Stimulated activated effector memory CD8-positive, alpha-beta T cell treated with anti-CD3 and anti-CD28 coated beads, Interleukin-12 subunit alpha, Interleukin-12 subunit beta, amount 100 ng/mL, for 72 hours (primary cell): ENCODE measurements around the gene ENDOU.

Source experiments
- ATAC-seq: fragments of 150-1000 bp; cut with Tn5 transposase; 2 replicates; pipeline ENCODE4 v1.10.0; 2021
- DNase-seq, 2 donors: peaks; one replicate each; pipeline ENCODE4 v3.0.0; 2021 to 2022; ENCODE audit warnings: low spot score in 2 of 2
- H3K27ac Mint-ChIP-seq: one replicate; pipeline ENCODE4 v1.8.0; 2022; ENCODE audit warnings: mild to moderate bottlenecking, mixed read lengths
- H3K36me3 Mint-ChIP-seq: one replicate; pipeline ENCODE4 v1.8.0; 2022; ENCODE audit warnings: mild to moderate bottlenecking, mixed read lengths
- H3K4me1 Mint-ChIP-seq: one replicate; pipeline ENCODE4 v1.8.0; 2022; ENCODE audit warnings: mixed read lengths
- H3K4me3 Mint-ChIP-seq: one replicate; pipeline ENCODE4 v1.8.0; 2022; ENCODE audit warnings: mild to moderate bottlenecking, mixed read lengths
- H3K9me3 Mint-ChIP-seq: one replicate; pipeline ENCODE4 v1.8.0; 2022; ENCODE audit warnings: mixed read lengths

The ENDOU gene

DNA sequence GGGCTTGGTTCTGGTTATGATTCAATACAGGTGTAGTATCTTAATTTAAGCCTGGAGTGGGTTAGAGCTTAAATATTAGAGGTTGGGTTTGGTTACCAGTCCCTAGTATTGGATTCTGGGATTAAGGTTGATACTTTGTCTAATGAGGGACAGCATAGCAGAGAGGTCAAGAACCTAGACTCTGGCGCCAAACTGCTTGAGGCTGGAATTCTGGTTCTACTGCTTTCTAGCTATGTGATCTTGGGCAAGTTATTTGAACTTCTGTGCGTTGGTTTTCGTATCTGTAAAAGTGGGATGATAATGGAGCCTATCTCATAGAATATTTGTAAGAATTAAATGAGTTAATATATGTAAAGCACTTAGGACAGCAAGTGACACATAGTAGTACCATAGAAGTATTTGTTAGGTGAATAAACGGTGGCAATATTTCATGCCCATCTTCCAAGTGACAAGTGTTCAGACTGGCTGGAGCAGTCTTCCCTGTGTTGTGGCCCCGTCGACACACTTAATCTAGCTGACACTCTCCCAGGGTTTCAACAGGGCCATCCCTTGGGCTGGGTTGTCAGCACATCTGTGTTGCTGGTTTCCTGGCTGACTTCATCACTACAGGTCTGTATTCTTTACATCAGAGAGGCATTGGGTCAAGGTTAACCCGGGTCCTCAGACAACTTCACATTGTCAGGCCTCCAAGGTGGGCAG lies 3.0 kb downstream of the ENDOU start:
- DNase-seq, result no peak
- Mint-ChIP-seq H3K9me3 (no peaks in the 10 kb centered on the region), H3K36me3 (no peaks in the 10 kb centered on the region), H3K4me1 (peaks cover 40% of the 10 kb centered on the region), H3K27ac (peak overlapping the region; percentile 0), H3K4me3 (no peak overlapping the region)
- ATAC-seq, result no peak

DNA sequence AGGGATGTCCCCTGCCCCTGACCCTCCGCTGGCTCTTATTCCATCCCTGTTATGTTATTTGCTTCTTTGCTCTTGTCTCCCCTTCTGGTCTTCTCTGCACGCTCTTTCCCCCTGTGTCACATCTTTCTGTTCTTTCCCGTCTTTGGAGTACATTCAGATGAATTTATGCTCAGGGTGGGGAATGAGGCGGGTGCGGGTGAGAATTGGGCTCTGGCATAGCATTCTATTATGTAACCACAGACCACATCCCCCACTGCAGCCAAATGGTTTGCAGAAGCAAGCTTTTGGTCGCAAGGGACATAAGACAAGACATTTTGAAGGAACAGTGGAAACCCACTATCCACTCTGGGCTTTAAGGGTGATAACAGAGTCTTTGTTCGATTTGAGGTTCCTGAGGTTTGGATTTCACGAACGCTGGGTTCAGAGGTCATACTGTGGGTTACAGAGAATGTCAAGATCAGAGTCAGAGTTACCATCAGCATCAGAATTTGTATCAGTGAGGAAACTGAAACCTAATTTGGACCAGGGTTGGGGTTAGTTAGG lies 3.8 kb downstream of the ENDOU start:
- no peaks in the 10 kb centered on the region for H3K9me3 Mint-ChIP-seq
- peak in 1 of 2 donors; percentile 61 for DNase-seq
- peaks cover 40% of the 10 kb centered on the region for H3K4me1 Mint-ChIP-seq
- H3K27ac Mint-ChIP-seq, result peak overlapping the region; percentile 8
- peak overlapping the region; percentile 3 for H3K4me3 Mint-ChIP-seq
- H3K36me3 Mint-ChIP-seq, result no peaks in the 10 kb centered on the region
- peak; percentile 75 for ATAC-seq

- Mint-ChIP-seq H3K36me3 (peaks cover 7% of the 10 kb centered on the region), H3K4me1 (peaks cover 40% of the 10 kb centered on the region), H3K9me3 (no peaks in the 10 kb centered on the region), H3K4me3 (no peak overlapping the region), H3K27ac (no peak overlapping the region)
- DNase-seq (no peak), ATAC-seq (no peak)
Observed at GRCh38 chr12:47718531-47718930, 6.8 kb downstream of the ENDOU start.

GRCh38 chr12:47717443-47718193 lies 7.7 kb downstream of the ENDOU start:
- Mint-ChIP-seq H3K27ac (peak overlapping the region; percentile 86), H3K9me3 (no peaks in the 10 kb centered on the region), H3K4me3 (no peak overlapping the region), H3K36me3 (peaks cover 7% of the 10 kb centered on the region), H3K4me1 (peaks cover 35% of the 10 kb centered on the region)
- peak; percentile 46 for ATAC-seq
- DNase-seq, result no peak

DNA sequence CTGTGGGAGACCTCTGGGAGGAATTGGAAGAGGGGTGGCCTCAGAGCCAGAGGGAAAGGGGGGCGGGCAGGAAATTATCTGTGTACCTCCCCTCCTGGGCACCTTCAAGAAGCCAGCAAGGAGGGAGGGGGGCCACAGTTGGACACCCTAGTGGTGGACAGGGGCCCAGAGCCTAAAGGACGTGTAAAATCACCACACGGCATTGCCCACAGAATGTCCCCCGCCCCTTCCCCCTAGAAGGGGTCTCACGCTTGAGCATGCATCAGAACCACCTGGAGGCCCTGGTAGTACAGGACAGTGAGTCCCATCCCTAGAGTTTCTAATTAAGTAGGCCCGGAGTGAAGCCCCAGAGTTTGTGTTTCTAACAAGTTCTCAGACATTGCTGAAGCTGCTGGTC lies 8.2 kb downstream of the ENDOU start:
- DNase-seq (no peak), ATAC-seq (no peak)
- Mint-ChIP-seq H3K36me3 (peaks cover 7% of the 10 kb centered on the region), H3K9me3 (no peaks in the 10 kb centered on the region), H3K27ac (no peak overlapping the region), H3K4me3 (no peak overlapping the region), H3K4me1 (peaks cover 29% of the 10 kb centered on the region)

GRCh38 chr12:47715877-47716548 lies 9.3 kb downstream of the ENDOU start:
- DNase-seq (no peak), ATAC-seq (no peak)
- H3K9me3 Mint-ChIP-seq, result no peaks in the 10 kb centered on the region
- peaks cover 7% of the 10 kb centered on the region for H3K36me3 Mint-ChIP-seq
- no peak overlapping the region for H3K4me3 Mint-ChIP-seq
- no peak overlapping the region for H3K27ac Mint-ChIP-seq
- peaks cover 19% of the 10 kb centered on the region for H3K4me1 Mint-ChIP-seq

GRCh38 chr12:47715393-47715876 lies 9.9 kb downstream of the ENDOU start:
- ATAC-seq (peak; percentile 87), DNase-seq (peak; percentile 53 to 82)
- peaks cover 7% of the 10 kb centered on the region for H3K36me3 Mint-ChIP-seq
- peaks cover 14% of the 10 kb centered on the region for H3K4me1 Mint-ChIP-seq
- H3K27ac Mint-ChIP-seq, result peak overlapping the region; percentile 50
- H3K4me3 Mint-ChIP-seq, result no peak overlapping the region
- no peaks in the 10 kb centered on the region for H3K9me3 Mint-ChIP-seq

DNA sequence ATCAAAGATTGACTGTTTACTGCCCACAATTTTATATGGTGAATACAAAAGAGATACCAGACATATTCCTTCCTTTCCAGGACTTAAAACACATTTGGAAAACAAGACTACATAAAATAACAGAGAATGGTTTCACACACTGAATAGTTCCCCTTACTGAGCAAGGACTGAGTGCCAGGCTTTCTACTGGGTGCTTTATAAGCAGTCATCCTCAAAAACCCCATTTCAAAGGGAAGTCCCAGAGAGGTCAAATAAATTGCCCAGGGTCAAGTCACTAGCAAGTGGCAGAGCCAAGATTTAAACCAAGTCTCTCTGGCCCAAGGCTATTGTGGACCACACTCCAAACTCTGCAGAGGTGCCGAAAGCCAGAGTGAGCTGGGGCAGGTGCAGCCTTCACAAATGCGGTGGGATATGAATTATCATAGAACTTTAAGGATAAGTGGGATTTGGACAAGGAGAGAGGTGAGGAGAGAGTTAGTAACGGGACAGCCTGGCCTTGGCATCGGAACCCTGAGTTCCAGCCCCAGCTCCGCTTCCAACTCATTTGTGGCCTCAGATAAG lies 10.4 kb downstream of the ENDOU start:
- DNase-seq (peak in 1 of 2 donors; percentile 51), ATAC-seq (peak; percentile 12)
- Mint-ChIP-seq H3K36me3 (peaks cover 7% of the 10 kb centered on the region), H3K4me3 (no peak overlapping the region), H3K4me1 (peaks cover 14% of the 10 kb centered on the region), H3K27ac (peak overlapping the region; percentile 50), H3K9me3 (no peaks in the 10 kb centered on the region)

GRCh38 chr12:47712171-47712570 lies 13.1 kb downstream of the ENDOU start:
- Mint-ChIP-seq H3K4me3 (no peak overlapping the region), H3K27ac (peak overlapping the region; percentile 40), H3K4me1 (peaks cover 32% of the 10 kb centered on the region), H3K9me3 (no peaks in the 10 kb centered on the region), H3K36me3 (peaks cover 7% of the 10 kb centered on the region)
- DNase-seq (peak in 1 of 2 donors; percentile 42), ATAC-seq (no peak)

DNA sequence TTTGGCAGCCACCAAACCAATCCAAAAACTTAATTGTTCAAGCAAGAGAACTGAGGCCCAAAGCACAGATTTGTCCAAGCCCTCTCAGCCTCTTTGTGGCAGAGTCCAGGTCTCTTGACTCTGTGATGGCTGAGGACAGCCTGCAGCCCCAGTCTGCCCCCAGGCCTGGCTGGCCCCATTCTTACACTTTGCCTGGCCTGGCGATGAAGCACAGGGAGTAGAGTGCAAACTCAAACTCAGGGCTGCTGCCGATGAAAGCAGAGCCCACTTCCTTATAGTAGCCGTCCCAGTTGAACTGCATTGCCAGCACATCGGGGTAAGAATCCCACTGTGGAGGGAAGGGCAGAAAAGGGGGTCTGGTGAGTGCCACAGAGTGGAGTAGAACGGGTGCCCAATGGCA lies 13.8 kb downstream of the ENDOU start:
- no peaks in the 10 kb centered on the region for H3K9me3 Mint-ChIP-seq
- H3K4me3 Mint-ChIP-seq, result no peak overlapping the region
- H3K4me1 Mint-ChIP-seq, result peaks cover 36% of the 10 kb centered on the region
- no peak overlapping the region for H3K27ac Mint-ChIP-seq
- peak in 1 of 2 donors; percentile 42 for DNase-seq
- no peak for ATAC-seq
- H3K36me3 Mint-ChIP-seq, result peaks cover 9% of the 10 kb centered on the region

- no peak for ATAC-seq
- no peak for DNase-seq
- no peaks in the 10 kb centered on the region for H3K9me3 Mint-ChIP-seq
- peaks cover 36% of the 10 kb centered on the region for H3K4me1 Mint-ChIP-seq
- peaks cover 16% of the 10 kb centered on the region for H3K36me3 Mint-ChIP-seq
- H3K27ac Mint-ChIP-seq, result no peak overlapping the region
- H3K4me3 Mint-ChIP-seq, result no peak overlapping the region
Observed at GRCh38 chr12:47710278-47710677, 15.0 kb downstream of the ENDOU start.

GRCh38 chr12:47709671-47710070 lies 15.6 kb downstream of the ENDOU start:
- no peak overlapping the region for H3K27ac Mint-ChIP-seq
- DNase-seq (no peak), ATAC-seq (no peak)
- peaks cover 18% of the 10 kb centered on the region for H3K36me3 Mint-ChIP-seq
- H3K4me3 Mint-ChIP-seq, result no peak overlapping the region
- peaks cover 37% of the 10 kb centered on the region for H3K4me1 Mint-ChIP-seq
- no peaks in the 10 kb centered on the region for H3K9me3 Mint-ChIP-seq

DNA sequence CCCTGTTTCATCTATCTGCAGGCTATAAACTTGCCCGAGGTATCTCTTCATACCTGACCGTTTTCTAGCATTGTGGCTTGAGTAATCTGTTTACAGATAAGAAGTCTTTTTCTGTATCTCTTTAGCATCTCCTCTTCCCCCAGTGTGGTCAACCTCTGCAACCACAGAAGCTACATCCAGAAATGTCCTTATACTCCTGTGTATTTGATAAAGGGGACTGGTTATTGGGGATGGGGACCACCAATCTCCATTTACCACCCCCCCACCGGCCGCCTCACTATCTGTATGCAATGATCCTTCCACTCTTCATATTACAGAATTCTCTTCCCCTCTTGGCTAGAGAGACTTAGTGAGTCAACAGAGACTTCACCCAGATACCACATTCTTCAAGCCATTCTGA lies 16.1 kb downstream of the ENDOU start:
- ATAC-seq, result no peak
- peaks cover 19% of the 10 kb centered on the region for H3K36me3 Mint-ChIP-seq
- no peak overlapping the region for H3K27ac Mint-ChIP-seq
- peak in 1 of 2 donors; percentile 50 for DNase-seq
- no peak overlapping the region for H3K4me3 Mint-ChIP-seq
- H3K9me3 Mint-ChIP-seq, result no peaks in the 10 kb centered on the region
- H3K4me1 Mint-ChIP-seq, result peaks cover 39% of the 10 kb centered on the region

DNA sequence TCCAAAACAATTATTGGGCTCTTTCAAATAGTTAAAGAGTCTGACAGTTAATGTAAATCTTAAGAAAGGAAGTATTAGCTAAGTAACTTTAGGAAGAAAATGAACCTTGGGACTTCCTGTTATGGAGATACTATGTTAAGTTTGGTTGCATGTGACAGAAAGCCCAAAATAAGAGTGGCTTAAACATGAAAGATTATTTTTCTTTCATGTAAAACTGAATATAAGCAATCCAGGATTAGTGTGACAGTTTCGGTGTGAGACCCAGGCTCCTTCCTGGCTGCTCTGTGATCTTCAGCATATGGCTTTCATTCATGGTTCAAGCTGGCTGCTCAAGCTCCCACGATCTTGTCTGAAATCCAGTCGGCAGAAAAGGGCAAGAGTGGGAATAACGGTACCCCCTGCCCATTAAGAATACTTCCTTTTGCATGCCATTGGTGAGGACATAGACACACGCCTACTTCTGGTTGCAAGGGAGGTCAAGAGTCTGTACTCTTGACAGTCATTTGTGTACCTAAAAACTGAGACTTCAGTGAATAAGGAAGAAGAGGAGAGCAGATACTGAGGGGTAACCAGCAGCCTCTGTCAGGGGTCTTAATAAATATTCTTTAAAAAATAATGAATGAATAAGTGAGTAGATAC lies 17.3 kb downstream of the ENDOU start:
- Mint-ChIP-seq H3K36me3 (peaks cover 19% of the 10 kb centered on the region), H3K27ac (no peak overlapping the region), H3K4me1 (peaks cover 50% of the 10 kb centered on the region), H3K4me3 (peak overlapping the region; percentile 85), H3K9me3 (no peaks in the 10 kb centered on the region)
- peak in 1 of 2 donors; percentile 48 for DNase-seq
- no peak for ATAC-seq
